ENCODE measurements around the gene GRB14. TPM values are rescaled to one million over a fixed set of nuclear protein-coding genes. Genes with fewer than 3 reads are reported as not detected.

The GRB14 gene
- total and polyA plus RNA-seq, 2 donors (not counting 1 experiment from before 2014, with no cell fraction given): 0.33 to 0.34 TPM

GRCh38 chr2:164511738-164512137, 109.5 kb downstream of the GRB14 start:
- Histone ChIP-seq H3K4me2 (ENCODE audit: extremely low read depth, insufficient read depth, low read length) (no peak overlapping the region), H2AFZ (ENCODE audit: low read length) (no peak overlapping the region), H3K9ac (ENCODE audit: insufficient read depth, low read length) (no peak overlapping the region), H3K9me3 (ENCODE audit: control insufficient read depth, insufficient read depth, low read depth, low read length) (no peaks in the 10 kb centered on the region), H3K36me3 (ENCODE audit: control insufficient read depth, insufficient read depth, low read length) (no peaks in the 10 kb centered on the region), H3K4me3 (replicated peaks in 1 of 4; ENCODE audit: control extremely low read depth in 1 of 4, insufficient read depth in 1 of 4, low read depth in 3 of 4, low read length in 4 of 4) (no peak overlapping the region), H3K79me2 (ENCODE audit: control insufficient read depth, insufficient read depth, low read length) (no peaks in the 10 kb centered on the region), H3K4me1 (ENCODE audit: control insufficient read depth, extremely low read depth, insufficient read depth, low read length) (no peaks in the 10 kb centered on the region), H3K27ac (ENCODE audit: insufficient read depth, low read length) (no peak overlapping the region), H3K27me3 (ENCODE audit: control insufficient read depth, insufficient read depth, low read length) (no peaks in the 10 kb centered on the region), H4K20me1 (ENCODE audit: control insufficient read depth, extremely low read depth, insufficient read depth, low read length) (no peaks in the 10 kb centered on the region)
- no peak for DNase-seq (ENCODE audit: low read depth in 2 of 2)
- TF ChIP-seq CTCF (conservative IDR thresholded peaks at IDR 0.05 in 1 of 2, IDR thresholded peaks at IDR 0.05 in 1 of 2; ENCODE audit: low read depth in 1 of 2, low read length in 2 of 2) (no peak), EZH2 (IDR thresholded peaks at IDR 0.05; ENCODE audit: low read length, missing control alignments) (no peak)

- Histone ChIP-seq H3K36me3 (ENCODE audit: control insufficient read depth, insufficient read depth, low read length) (no peaks in the 10 kb centered on the region), H3K9me3 (ENCODE audit: control insufficient read depth, insufficient read depth, low read depth, low read length) (no peaks in the 10 kb centered on the region), H3K27me3 (ENCODE audit: control insufficient read depth, insufficient read depth, low read length) (no peaks in the 10 kb centered on the region), H2AFZ (ENCODE audit: low read length) (no peak overlapping the region), H4K20me1 (ENCODE audit: control insufficient read depth, extremely low read depth, insufficient read depth, low read length) (no peaks in the 10 kb centered on the region), H3K4me2 (ENCODE audit: extremely low read depth, insufficient read depth, low read length) (no peak overlapping the region), H3K27ac (ENCODE audit: insufficient read depth, low read length) (no peak overlapping the region), H3K4me1 (ENCODE audit: control insufficient read depth, extremely low read depth, insufficient read depth, low read length) (no peaks in the 10 kb centered on the region), H3K9ac (ENCODE audit: insufficient read depth, low read length) (no peak overlapping the region), H3K4me3 (replicated peaks in 1 of 4; ENCODE audit: control extremely low read depth in 1 of 4, insufficient read depth in 1 of 4, low read depth in 3 of 4, low read length in 4 of 4) (no peak overlapping the region), H3K79me2 (ENCODE audit: control insufficient read depth, insufficient read depth, low read length) (no peaks in the 10 kb centered on the region)
- no peak for DNase-seq (ENCODE audit: low read depth in 2 of 2)
- TF ChIP-seq EZH2 (IDR thresholded peaks at IDR 0.05; ENCODE audit: low read length, missing control alignments) (no peak), CTCF (conservative IDR thresholded peaks at IDR 0.05 in 1 of 2, IDR thresholded peaks at IDR 0.05 in 1 of 2; ENCODE audit: low read depth in 1 of 2, low read length in 2 of 2) (no peak)
Measured at GRCh38 chr2:164510895-164511294, 110.4 kb downstream of the GRB14 start.

GRCh38 chr2:164509137-164509877, 112.0 kb downstream of the GRB14 start:
- H3K9me3 ChIP-seq (ENCODE audit: control insufficient read depth, insufficient read depth, low read depth, low read length): no peaks in the 10 kb centered on the region
- H3K27ac ChIP-seq (ENCODE audit: insufficient read depth, low read length): no peak overlapping the region
- H2AFZ ChIP-seq (ENCODE audit: low read length): no peak overlapping the region
- DNase-seq (ENCODE audit: low read depth in 2 of 2): no peak
- no peaks in the 10 kb centered on the region for H3K79me2 ChIP-seq (ENCODE audit: control insufficient read depth, insufficient read depth, low read length)
- H4K20me1 ChIP-seq (ENCODE audit: control insufficient read depth, extremely low read depth, insufficient read depth, low read length): no peaks in the 10 kb centered on the region
- no peaks in the 10 kb centered on the region for H3K27me3 ChIP-seq (ENCODE audit: control insufficient read depth, insufficient read depth, low read length)
- no peaks in the 10 kb centered on the region for H3K4me1 ChIP-seq (ENCODE audit: control insufficient read depth, extremely low read depth, insufficient read depth, low read length)
- no peak overlapping the region for H3K4me3 ChIP-seq (replicated peaks in 1 of 4; ENCODE audit: control extremely low read depth in 1 of 4, insufficient read depth in 1 of 4, low read depth in 3 of 4, low read length in 4 of 4)
- no peaks in the 10 kb centered on the region for H3K36me3 ChIP-seq (ENCODE audit: control insufficient read depth, insufficient read depth, low read length)
- no peak overlapping the region for H3K4me2 ChIP-seq (ENCODE audit: extremely low read depth, insufficient read depth, low read length)
- no peak for TF ChIP-seq CTCF (conservative IDR thresholded peaks at IDR 0.05 in 1 of 2, IDR thresholded peaks at IDR 0.05 in 1 of 2; ENCODE audit: low read depth in 1 of 2, low read length in 2 of 2)
- TF ChIP-seq EZH2 (IDR thresholded peaks at IDR 0.05; ENCODE audit: low read length, missing control alignments): no peak
- no peak overlapping the region for H3K9ac ChIP-seq (ENCODE audit: insufficient read depth, low read length)
